Measurements from ENCODE around the gene GPS2. TPM values are rescaled to one million over a fixed set of nuclear protein-coding genes. Genes with fewer than 3 reads are reported as not detected.
A peak's percentile ranks its signal among the peaks of the same experiment; 100 is the strongest.

Gene GPS2
- total and polyA plus RNA-seq, 2 experiments from 2014 or later, result 83.4 to 122 TPM

GRCh38 chr17:7311110-7311705, 4.0 kb downstream of the GPS2 start (continued):
- no peak for TF ChIP-seq CTCF (conservative IDR thresholded peaks at IDR 0.05; ENCODE audit: low read depth in 2 of 2)
- no peak for TF ChIP-seq NANOG (IDR thresholded peaks at IDR 0.05; ENCODE audit: borderline replicate concordance)

- ATAC-seq, result no peak
- H3K79me2 ChIP-seq (replicated peaks; ENCODE audit: insufficient read depth), result peaks cover 43% of the 10 kb centered on the region
- H3K27ac Mint-ChIP-seq, result peak overlapping the region; percentile 66
- peaks cover 53% of the 10 kb centered on the region for H3K4me1 Mint-ChIP-seq
- peaks cover 45% of the 10 kb centered on the region for H4K20me1 ChIP-seq (replicated peaks; ENCODE audit: insufficient read depth)
- no peak for DNase-seq (ENCODE audit: low spot score)
- no peaks in the 10 kb centered on the region for H3K9me2 ChIP-seq (ENCODE audit: insufficient read depth)
- peak overlapping the region; percentile 98 for H3K4me2 ChIP-seq
- peaks cover 42% of the 10 kb centered on the region for H3K27me3 Mint-ChIP-seq (ENCODE audit: insufficient read depth, low read depth, poor library complexity)
- H3K27me3 ChIP-seq (ENCODE audit: insufficient read depth), result no peaks in the 10 kb centered on the region
- peak overlapping the region; percentile 99 for H3K27ac ChIP-seq (ENCODE audit: low read depth)
- TF ChIP-seq EZH2phosphoT487 (IDR thresholded peaks at IDR 0.05; ENCODE audit: unreplicated experiment) (no peak), POLR2AphosphoS5 (IDR thresholded peaks at IDR 0.05; ENCODE audit: low read depth) (peak; percentile 30; the same call in 1 of the 2 replicates), ZNF462 (CRISPR knock-in tag; IDR thresholded peaks at IDR 0.05) (no peak), NANOG (IDR thresholded peaks at IDR 0.05; ENCODE audit: borderline replicate concordance) (no peak), ZNF331 (CRISPR knock-in tag; IDR thresholded peaks at IDR 0.05; ENCODE audit: low read depth) (no peak), REST (IDR thresholded peaks at IDR 0.05; ENCODE audit: unreplicated experiment) (no peak), ETS1 (IDR thresholded peaks at IDR 0.05) (no peak)
- H3K4me3 ChIP-seq, result peak overlapping the region; percentile 98
- H3K36me3 Mint-ChIP-seq (ENCODE audit: low read depth), result peaks cover 63% of the 10 kb centered on the region
- H3K9me3 Mint-ChIP-seq, result peaks cover 7% of the 10 kb centered on the region; the same call in 2 of the 3 replicates
- no peak overlapping the region for H2AFZ ChIP-seq
- peaks cover 27% of the 10 kb centered on the region; the same call in 1 of the 2 replicates for H3K4me1 ChIP-seq (ENCODE audit: insufficient read depth)
- peaks cover 37% of the 10 kb centered on the region for H3K36me3 ChIP-seq (ENCODE audit: insufficient read depth)
- peaks cover 68% of the 10 kb centered on the region for H3F3A ChIP-seq (replicated peaks; ENCODE audit: low read depth)
- H3K4me3 Mint-ChIP-seq, result peak overlapping the region; percentile 98
These were observed 5.5 kb downstream of the GPS2 start for GRCh38 chr17:7309628-7310027.
